Esophagus muscularis mucosa (tissue), 4 donors: ENCODE measurements around the gene MED4. TPM values are rescaled to one million over a fixed set of nuclear protein-coding genes. Genes with fewer than 3 reads are reported as not detected.

Source experiments
- DNase-seq: peaks from one replicate; pipeline ENCODE4 v3.0.0-alpha.2; 2017; ENCODE audit errors: extremely low spot score
- H3K27ac ChIP-seq, 4 donors: fragments of 200-600 bp; sonication (generic); replicated peaks in 1 of 4; 1 replicate in 3 of 4; 2 replicates in 1 of 4; pipeline ENCODE4 v1.5.1; 2016 to 2019; ENCODE audit warnings: mild to moderate bottlenecking in 1 of 4
- H3K27me3 ChIP-seq, 4 donors: fragments of 200-600 bp; sonication (generic); one replicate each; pipeline versions ENCODE4 v1.5.1 to v1.6.0; 2016 to 2019
- H3K36me3 ChIP-seq, 4 donors: fragments of 200-600 bp; sonication (generic); one replicate each; pipeline ENCODE4 v1.5.1; 2016 to 2019
- H3K4me1 ChIP-seq, 4 donors: fragments of 200-600 bp; sonication (generic); one replicate each; pipeline ENCODE4 v1.5.1; 2016 to 2019
- H3K4me3 ChIP-seq, 4 donors: fragments of 200-600 bp; sonication (generic); 1 replicate in 2 of 4; 2 replicates in 2 of 4; pipeline ENCODE4 v1.5.1; 2016 to 2019; ENCODE audit warnings: mild to moderate bottlenecking in 4 of 4, moderate library complexity in 1 of 4
- H3K9me3 ChIP-seq, 4 donors: fragments of 200-600 bp; sonication (generic); 1 replicate in 3 of 4; 2 replicates in 1 of 4; pipeline ENCODE4 v1.5.1; 2016 to 2019
- EP300 ChIP-seq: sonication (generic); formaldehyde crosslinking; IDR thresholded peaks from one replicate; pipeline ENCODE4 v1.6.1; 2017; ENCODE audit warnings: antibody characterized with exemption
- POLR2A ChIP-seq: fragments of 450-650 bp; IDR thresholded peaks from one replicate; pipeline ENCODE4 v1.6.1; 2017; ENCODE audit warnings: antibody characterized with exemption, moderate library complexity, mild to moderate bottlenecking, low read depth
- POLR2AphosphoS5 ChIP-seq, 2 donors: sonication (generic); formaldehyde crosslinking; IDR thresholded peaks; one replicate each; pipeline ENCODE4 v1.6.1; 2017; ENCODE audit warnings: antibody characterized with exemption in 2 of 2
- WGBS: methylation state at CpG from one replicate; pipeline ENCODE4 v1.1.5; 2018; 5-methylcytosine and 5-hydroxymethylcytosine counted together
- intact Hi-C: fragments of 100-400 bp; cut with DNase I; formaldehyde crosslinking; loops from one replicate; pipeline ENCODE4 v1.15.1; 2023
- total RNA-seq, 4 donors: library from RNA; depleted of rRNA; stranded (reverse); fragments of >200 nt; gene quantifications; one replicate each; pipeline versions ENCODE4 v1.1.0 to v1.2.1, GENCODE V29; 2016
- TF ChIP-seq, protein P1 (sequence below), 3 experiments: fragments of 200-600 bp in 2 of 3; fragments of 450-650 bp in 1 of 3; sonication (generic) in 2 of 3; IDR thresholded peaks; one replicate each; pipeline ENCODE4 v1.5.1; 2017 to 2019; ENCODE audit warnings: antibody characterized with exemption in 3 of 3, mild to moderate bottlenecking in 2 of 3, moderate library complexity in 1 of 3

The MED4 gene
- total RNA-seq, 4 donors from 2014 or later, result 32.0 to 42.1 (median 37.1) TPM

- peak overlapping the region in 3 of 4 donors; percentile 8 to 61 (median 20) for H3K27ac ChIP-seq
- 84% methylated on average over 4 of the region's 4 CpGs for WGBS
- intact Hi-C loops, result loop anchor here (10.0 kb wide), 1 partner anchor 463 kb away; no protein-coding TSS in a partner anchor
- H3K4me1 ChIP-seq, result peaks cover 34 to 55% (median 50%) of the 10 kb centered on the region in 4 donors
- no peaks in the 10 kb centered on the region for H3K36me3 ChIP-seq
- H3K4me3 ChIP-seq, result no peak overlapping the region
- no peak for DNase-seq
- H3K9me3 ChIP-seq, result no peaks in the 10 kb centered on the region
- no peak for TF ChIP-seq POLR2AphosphoS5 (IDR thresholded peaks at IDR 0.05)
- no peak for TF ChIP-seq POLR2A
- no peak for TF ChIP-seq EP300
- TF ChIP-seq, protein P1, sequence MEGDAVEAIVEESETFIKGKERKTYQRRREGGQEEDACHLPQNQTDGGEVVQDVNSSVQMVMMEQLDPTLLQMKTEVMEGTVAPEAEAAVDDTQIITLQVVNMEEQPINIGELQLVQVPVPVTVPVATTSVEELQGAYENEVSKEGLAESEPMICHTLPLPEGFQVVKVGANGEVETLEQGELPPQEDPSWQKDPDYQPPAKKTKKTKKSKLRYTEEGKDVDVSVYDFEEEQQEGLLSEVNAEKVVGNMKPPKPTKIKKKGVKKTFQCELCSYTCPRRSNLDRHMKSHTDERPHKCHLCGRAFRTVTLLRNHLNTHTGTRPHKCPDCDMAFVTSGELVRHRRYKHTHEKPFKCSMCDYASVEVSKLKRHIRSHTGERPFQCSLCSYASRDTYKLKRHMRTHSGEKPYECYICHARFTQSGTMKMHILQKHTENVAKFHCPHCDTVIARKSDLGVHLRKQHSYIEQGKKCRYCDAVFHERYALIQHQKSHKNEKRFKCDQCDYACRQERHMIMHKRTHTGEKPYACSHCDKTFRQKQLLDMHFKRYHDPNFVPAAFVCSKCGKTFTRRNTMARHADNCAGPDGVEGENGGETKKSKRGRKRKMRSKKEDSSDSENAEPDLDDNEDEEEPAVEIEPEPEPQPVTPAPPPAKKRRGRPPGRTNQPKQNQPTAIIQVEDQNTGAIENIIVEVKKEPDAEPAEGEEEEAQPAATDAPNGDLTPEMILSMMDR (IDR thresholded peaks at IDR 0.05), result no peak
- H3K27me3 ChIP-seq, result no peaks in the 10 kb centered on the region
These were observed 26.8 kb upstream of the MED4 start for GRCh38 chr13:48121733-48122132.

GRCh38 chr13:48120241-48120640 lies 25.3 kb upstream of the MED4 start:
- Histone ChIP-seq H3K4me3 (no peak overlapping the region), H3K27ac (no peak overlapping the region), H3K4me1 (peaks cover 19 to 40% (median 36%) of the 10 kb centered on the region in 4 donors), H3K36me3 (no peaks in the 10 kb centered on the region), H3K9me3 (no peaks in the 10 kb centered on the region), H3K27me3 (no peaks in the 10 kb centered on the region)
- intact Hi-C loops, result loop anchor here (10.0 kb wide), 1 partner anchor 465 kb away; no protein-coding TSS in a partner anchor
- DNase-seq, result no peak
- 83% methylated on average over 3 of the region's 3 CpGs for WGBS
- TF ChIP-seq POLR2A, result no peak
- TF ChIP-seq EP300, result no peak
- no peak for TF ChIP-seq POLR2AphosphoS5 (IDR thresholded peaks at IDR 0.05)

DNA sequence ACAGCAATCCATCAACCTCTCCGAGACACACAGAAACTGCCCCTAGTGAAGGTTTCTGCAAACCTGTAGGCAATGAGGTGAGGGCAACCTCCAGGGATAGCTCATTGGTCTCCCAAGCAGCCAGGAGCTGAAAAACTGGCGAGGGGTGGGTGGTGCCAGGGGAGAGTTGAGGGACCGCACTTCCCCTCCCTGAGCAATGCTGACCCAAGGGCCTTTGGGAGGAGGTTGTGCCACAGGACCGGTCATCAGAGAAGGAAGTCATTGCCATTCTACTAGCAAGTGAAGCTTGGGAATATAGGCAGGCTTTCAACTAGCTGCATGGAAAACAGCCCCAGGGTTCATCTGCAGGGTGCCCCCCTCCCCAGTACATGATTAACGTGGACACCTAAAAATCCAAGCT lies 23.1 kb upstream of the MED4 start:
- Histone ChIP-seq H3K27me3 (no peaks in the 10 kb centered on the region), H3K9me3 (no peaks in the 10 kb centered on the region), H3K4me1 (peaks cover 5 to 18% (median 14%) of the 10 kb centered on the region in 4 donors), H3K27ac (no peak overlapping the region), H3K36me3 (no peaks in the 10 kb centered on the region), H3K4me3 (no peak overlapping the region)
- intact Hi-C loops, result no loop called here
- no peak for DNase-seq
- no peak for TF ChIP-seq POLR2A
- TF ChIP-seq POLR2AphosphoS5 (IDR thresholded peaks at IDR 0.05), result no peak
- TF ChIP-seq, protein P1 (IDR thresholded peaks at IDR 0.05), result no peak
- TF ChIP-seq EP300, result no peak
- 76% methylated on average over 5 of the region's 5 CpGs for WGBS

DNA sequence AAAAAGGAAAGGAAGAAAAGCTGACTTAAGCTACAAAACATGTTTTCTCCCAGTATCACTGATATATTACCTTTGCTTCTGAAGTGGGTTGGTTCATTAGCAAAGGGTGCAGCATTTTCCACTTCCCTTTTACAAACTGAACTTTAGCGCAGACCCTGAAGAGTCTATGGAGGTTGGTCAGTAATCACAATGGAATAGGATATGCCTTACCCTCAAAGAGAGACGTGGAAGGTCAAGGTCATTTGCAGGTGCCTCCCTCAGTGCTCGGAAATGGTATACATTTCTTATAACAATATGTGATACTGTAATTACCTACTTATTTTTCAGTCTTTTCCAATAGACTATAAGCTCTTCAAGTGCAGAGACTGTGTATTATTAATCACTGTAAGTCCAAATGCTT lies 21.9 kb upstream of the MED4 start:
- H3K27me3 ChIP-seq, result no peaks in the 10 kb centered on the region
- DNase-seq, result no peak
- no peaks in the 10 kb centered on the region for H3K9me3 ChIP-seq
- no peak overlapping the region for H3K27ac ChIP-seq
- intact Hi-C loops, result no loop called here
- H3K4me3 ChIP-seq, result no peak overlapping the region
- no peaks in the 10 kb centered on the region for H3K36me3 ChIP-seq
- 57% methylated on average over 3 of the region's 3 CpGs for WGBS
- TF ChIP-seq, protein P1 (IDR thresholded peaks at IDR 0.05), result no peak
- TF ChIP-seq POLR2A (no peak), EP300 (no peak), POLR2AphosphoS5 (IDR thresholded peaks at IDR 0.05) (no peak)
- H3K4me1 ChIP-seq, result peaks cover 5 to 14% (median 10%) of the 10 kb centered on the region in 4 donors

GRCh38 chr13:48113756-48114130 lies 18.8 kb upstream of the MED4 start:
- H3K27ac ChIP-seq, result no peak overlapping the region
- WGBS, result 96% methylated on average over 1 of the region's 1 CpG

More at GRCh38 chr13:48113756-48114130, 18.8 kb upstream of the MED4 start:
- Histone ChIP-seq H3K4me1 (peaks cover 11 to 27% (median 19%) of the 10 kb centered on the region in 4 donors), H3K4me3 (no peak overlapping the region), H3K9me3 (no peaks in the 10 kb centered on the region), H3K27me3 (no peaks in the 10 kb centered on the region), H3K36me3 (no peaks in the 10 kb centered on the region)
- TF ChIP-seq EP300 (no peak), POLR2AphosphoS5 (IDR thresholded peaks at IDR 0.05) (no peak), POLR2A (no peak)
- TF ChIP-seq, protein P1 (IDR thresholded peaks at IDR 0.05), result no peak
- no peak for DNase-seq
- intact Hi-C loops, result no loop called here
